GM21576 (cell line): ENCODE measurements around the gene ZDHHC14.

ENCODE experiments used
- ATAC-seq: cut with Tn5 transposase; IDR thresholded peaks from one replicate; pipeline ENCODE4 v1.9.1; 2021; ENCODE audit warnings: mild to moderate bottlenecking, moderate library complexity; ENCODE audit not compliant: unreplicated experiment

The ZDHHC14 gene

GRCh38 chr6:157513004-157513603 lies 132.1 kb downstream of the ZDHHC14 start:
- no peak for ATAC-seq

DNA sequence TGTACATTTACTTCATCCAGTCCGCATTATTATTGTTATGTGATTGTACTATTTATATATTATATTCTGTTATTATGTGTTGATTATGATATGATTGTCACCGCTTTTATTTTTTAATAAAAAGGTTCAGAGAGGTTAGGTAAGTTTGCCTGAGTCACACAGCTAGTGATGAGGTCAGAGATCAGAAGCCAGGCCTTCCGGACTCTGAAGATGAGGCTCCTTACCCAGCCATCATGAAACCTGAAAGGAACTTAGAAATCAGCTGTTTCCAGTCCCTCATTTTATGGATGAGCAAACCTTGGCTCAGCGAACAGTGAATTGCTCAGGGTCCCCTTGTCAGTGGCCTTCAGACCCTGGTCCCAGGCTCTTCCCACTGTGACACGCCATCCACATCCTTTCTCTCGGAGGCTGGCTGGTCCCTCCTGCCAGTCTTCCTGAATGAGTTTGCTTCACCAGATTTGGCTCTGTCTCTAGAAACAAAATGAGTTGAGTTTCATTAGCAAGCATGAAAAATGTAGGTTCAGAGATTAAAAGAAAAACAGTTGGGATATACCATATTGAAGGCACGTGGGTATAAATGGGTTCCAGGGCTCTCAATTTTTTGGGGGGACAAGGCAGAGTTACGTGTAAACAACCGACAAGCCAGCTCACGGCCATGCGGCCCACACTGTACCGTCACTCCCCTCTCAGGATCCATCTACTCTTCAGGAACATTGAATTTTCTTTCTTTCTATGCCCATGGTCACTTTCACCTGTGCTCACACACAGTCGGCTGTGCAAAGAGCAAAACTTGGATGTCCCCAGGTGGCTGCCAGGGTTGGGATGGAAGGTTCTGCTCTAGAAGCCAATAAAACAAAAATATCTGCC lies 132.9 kb downstream of the ZDHHC14 start:
- no peak for ATAC-seq

- ATAC-seq, result no peak
Observed at GRCh38 chr6:157514659-157515496, 133.9 kb downstream of the ZDHHC14 start.

- no peak for ATAC-seq
Observed at GRCh38 chr6:157516319-157517026, 135.5 kb downstream of the ZDHHC14 start.

DNA sequence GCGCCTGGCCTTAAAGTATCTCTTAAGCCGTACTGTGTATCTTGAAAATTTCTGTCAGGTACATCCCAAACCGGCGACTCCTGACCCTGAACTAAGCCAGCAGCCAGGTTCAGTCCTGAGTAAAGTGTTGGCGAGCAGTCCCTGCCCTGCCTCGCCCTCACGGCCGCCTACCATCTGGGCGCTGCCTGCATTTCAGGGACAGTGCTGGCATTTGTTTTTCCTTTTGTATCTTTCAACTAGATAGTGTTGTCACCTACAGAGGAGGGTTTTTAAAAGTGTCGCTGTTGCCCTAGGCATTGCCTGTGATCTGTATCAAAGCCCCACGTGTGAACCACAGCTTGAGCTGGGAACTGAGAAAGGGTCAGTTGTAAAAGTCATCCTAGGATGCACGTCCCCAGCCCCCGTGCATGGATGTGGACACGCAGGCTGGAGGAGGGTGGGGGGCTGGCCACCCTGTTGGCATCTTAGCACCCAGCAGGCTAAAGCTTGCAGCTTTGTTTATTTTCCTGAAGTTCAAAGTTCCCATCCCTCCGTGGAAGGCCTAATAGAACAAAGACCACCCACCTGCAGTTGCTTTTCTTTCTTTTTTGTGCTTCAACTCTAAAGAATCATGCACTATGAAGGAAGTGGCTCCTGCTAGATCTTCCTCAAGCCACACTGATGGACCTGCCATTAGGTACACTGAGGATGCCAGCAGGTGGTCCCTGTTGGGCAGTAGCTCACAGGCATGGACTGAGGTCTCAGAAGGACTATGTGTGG lies 136.8 kb downstream of the ZDHHC14 start:
- no peak for ATAC-seq

- ATAC-seq, result no peak
Observed at GRCh38 chr6:157518397-157519250, 137.6 kb downstream of the ZDHHC14 start.

- ATAC-seq, result no peak
Observed at GRCh38 chr6:157519255-157520116, 138.5 kb downstream of the ZDHHC14 start.

GRCh38 chr6:157520117-157520406 lies 139.1 kb downstream of the ZDHHC14 start:
- ATAC-seq, result no peak

DNA sequence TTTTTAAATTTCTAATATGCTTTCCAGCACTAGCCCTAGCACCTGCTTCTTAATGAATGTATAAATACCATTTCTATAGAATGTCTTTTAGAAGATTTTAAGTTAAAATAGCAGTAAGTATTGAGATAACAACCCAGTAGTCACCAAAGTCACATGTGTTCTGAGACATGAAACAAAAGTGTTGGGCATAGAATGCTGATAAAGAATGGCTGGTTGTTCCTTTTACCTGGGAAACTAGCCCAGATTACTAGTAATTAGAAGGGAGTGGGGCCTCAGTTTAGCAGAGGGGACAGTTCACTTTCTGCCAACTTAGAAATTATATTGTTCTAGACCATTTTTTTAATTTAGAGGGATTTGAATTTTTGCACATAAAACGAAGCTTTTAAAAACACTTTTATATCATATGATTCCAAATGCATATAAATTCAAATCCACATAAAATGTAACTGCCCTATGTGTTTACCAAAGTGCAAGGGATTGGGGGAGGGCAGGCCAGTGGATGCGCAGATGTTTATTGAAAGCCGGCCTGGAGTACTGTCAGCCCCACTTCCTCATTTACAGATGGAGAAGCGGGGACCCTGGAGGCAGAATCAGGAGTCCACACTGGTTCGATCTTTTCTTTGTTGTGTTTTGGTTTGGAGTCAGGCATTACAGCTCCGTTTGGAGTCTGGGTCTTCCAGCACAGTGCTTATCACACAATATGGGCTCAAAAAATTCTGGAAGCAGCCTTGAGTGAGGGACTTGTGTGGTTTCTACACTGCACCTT lies 139.8 kb downstream of the ZDHHC14 start:
- no peak for ATAC-seq

DNA sequence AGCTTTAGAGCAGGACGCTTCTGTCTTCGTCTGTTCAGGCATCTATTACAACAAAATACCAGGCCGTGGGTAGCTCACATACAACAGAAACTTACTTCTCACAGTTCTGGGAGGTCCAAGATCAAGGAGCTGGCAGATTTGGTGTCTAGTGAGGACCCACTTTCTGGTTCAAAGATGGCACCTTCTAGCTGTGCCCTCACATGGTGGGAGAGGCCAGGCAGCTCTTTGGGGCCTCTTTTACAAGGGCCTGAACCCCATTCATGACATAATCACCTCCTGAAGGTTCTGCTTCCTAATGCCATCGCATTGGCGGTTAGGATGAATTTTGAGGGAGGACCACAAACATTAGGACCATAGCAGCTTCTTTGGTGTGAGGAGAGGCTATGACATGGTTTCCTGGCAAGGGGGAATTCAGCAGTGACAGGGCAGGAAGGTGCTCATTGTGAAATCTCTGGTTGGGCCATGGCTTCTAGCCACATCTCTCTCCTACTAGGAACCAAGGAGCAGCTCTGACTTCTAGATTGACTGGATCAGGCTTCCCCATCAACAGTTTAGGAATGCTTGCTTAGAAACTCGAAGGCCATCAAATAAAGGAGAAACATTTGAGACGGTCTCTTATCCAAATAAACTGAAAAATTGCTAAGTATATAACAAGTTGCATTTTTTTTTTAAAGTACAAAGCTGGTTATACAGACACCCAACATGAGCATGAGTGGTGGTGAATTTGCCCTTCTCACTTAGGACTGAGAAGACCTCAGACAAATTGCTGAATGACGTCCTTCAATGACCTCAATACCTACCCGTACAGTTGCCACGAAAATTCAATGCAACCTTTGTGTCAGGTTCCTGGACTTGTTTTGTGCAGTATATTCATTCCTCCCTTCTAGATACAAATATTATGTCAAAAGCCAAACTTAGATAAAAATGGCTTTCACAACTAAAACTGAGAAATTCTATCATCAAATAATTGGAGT lies 140.7 kb downstream of the ZDHHC14 start:
- ATAC-seq, result no peak

DNA sequence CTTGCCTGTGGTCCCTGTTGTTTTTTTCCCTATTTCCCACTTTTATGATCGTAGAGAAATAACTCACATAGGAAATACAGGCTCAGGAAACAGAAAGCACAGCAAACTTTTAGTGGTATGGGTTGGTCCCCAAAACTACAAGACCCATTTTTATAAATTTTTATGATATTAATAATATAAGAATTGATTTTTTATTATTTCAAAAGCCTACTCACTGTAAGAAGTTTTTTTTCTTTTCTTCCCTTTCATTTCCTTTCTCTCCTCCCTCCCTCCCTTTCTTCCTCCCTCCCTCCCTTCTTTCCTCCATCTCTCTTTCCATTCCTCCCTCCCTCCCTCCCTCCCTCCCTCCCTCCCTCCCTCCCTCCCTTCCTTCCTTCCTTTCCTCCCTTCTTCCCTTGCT lies 141.5 kb downstream of the ZDHHC14 start:
- ATAC-seq, result no peak

DNA sequence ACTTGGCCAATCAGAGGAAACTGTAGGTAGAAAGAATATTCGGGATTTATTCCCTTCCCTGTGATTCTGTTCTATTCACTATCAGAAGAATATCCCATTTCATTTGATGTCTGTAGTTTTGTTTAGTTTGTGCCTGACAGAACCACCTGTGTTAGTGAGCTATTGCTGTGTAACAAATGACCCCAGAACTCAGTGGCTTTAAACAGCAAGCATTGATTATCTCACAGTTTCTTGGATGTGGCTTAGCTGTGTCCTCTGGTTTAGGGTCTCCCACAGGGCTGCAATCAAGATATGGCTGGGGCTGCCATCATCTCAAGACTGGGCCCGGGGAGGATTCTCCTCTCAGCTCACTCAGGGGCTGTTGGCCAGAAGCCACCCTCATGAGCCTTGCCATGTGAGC lies 143.7 kb downstream of the ZDHHC14 start:
- no peak for ATAC-seq

- no peak for ATAC-seq
Observed at GRCh38 chr6:157525292-157525889, 144.4 kb downstream of the ZDHHC14 start.

DNA sequence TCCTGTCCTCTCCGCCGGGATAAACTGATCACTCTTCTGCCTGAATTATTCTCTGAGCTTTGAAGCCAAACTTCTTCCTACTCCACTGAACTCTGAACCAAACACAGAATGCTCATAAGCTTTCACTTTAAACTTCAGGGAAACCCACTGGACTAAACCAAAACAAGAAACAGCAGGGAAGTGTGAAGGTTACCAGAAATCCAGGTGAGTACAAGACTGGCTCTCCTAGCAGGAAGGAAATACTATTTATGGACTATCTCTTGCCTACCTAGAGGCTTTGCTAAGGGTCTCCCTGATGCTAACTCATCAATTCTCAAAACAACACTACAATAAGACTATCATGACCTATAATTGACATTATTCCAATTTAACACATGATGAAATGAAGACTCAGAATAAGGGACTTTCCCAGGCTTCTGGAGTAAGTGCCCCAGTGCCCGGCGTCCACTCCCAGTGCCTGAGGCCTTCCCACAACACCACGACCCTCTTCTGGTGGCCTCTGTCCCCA lies 145.0 kb downstream of the ZDHHC14 start:
- no peak for ATAC-seq

GRCh38 chr6:157527471-157527907 lies 146.5 kb downstream of the ZDHHC14 start:
- peak; percentile 72 for ATAC-seq
